HG03460 (cell line): ENCODE results near the gene HCFC1R1.

Experiments used
- ATAC-seq: cut with Tn5 transposase; IDR thresholded peaks from one replicate; pipeline ENCODE4 v1.9.1; 2021; ENCODE audit not compliant: unreplicated experiment

The HCFC1R1 gene

DNA sequence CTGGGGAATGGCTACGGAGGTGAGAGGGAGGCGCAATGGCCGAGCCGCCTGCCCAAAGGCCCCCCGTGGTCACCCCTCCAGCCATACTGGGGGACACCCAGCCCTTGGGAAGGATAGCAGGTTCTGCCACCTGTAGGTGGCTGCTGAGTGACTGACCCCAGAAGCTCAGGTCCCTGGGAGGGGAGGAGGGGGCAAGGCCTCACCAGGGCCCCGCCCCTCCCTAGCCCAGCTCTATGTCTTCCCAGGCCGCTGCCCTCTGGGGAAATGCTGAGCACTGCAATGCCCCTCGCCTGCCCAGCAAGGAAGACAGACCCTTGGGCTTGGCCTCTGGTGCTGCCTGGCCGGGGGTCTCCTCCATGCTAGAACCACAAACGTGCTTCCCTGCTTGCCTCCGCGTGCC lies 22.4 kb downstream of the HCFC1R1 start:
- ATAC-seq = no peak

DNA sequence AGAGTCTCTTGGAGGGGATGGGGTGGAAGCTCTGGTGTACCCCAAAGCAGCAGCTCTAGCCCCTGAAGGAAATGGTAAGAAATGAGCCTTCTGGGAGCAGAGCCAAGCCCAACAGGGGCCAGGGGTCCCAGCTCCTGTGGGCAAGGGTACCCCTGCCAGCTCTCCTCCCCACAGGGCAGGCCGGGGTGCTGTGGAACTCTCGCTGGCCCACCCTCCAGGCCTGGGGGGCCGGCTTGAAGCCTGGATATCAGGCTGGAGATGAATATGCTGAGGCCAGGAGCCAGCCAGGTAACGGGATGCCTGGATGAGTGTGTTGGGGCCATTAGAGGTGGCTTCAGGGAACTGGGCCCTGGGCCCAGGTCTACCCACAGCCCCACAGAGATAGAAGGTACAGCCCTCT lies 23.2 kb downstream of the HCFC1R1 start:
- ATAC-seq = no peak

DNA sequence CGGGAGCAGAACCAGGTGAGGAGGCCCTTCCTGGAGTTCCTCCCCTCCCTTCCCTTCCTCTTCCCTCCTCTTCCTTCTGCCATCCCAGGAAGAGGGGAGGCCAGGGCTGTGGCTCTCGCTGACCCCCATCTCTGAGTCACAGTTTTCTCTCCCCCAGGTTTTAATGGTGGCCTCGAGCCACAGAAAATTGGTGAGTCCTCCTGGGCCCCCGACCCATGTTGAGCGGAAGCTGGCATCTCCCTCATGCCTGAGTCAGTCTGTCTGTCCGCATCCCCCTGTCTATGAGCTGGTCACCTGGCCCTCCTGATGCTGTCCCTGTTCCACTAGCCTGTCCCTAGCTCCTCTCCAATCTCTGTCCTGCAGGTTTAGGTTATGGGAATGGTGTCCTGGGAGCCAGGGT lies 23.8 kb downstream of the HCFC1R1 start:
- ATAC-seq = no peak

DNA sequence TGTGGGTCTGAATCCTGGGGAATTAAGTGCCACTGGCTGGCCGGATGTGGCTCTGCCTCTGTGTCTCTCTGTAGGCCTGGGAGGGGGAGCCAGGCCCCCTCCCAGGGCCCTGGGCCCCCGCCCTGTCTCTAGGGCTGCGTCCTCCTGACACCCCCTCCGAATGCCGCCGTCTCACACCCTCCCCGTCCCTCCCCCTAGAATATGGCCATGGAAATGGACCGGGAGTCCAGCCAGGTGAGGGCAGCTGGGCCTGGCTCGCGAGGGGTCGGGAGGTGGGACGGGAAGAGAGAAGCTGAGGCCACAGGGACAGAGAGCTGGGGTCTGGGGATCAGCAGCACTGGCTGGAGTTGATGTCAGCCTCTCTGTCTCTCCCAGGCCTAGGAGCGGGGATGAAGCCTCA lies 27.4 kb downstream of the HCFC1R1 start:
- ATAC-seq = no peak

- no peak for ATAC-seq
Measured at GRCh38 chr16:2992383-2993081, 31.2 kb downstream of the HCFC1R1 start.

- ATAC-seq = no peak
Measured at GRCh38 chr16:2991566-2992261, 32.0 kb downstream of the HCFC1R1 start.

- no peak for ATAC-seq
Measured at GRCh38 chr16:2990891-2991290, 32.9 kb downstream of the HCFC1R1 start.

GRCh38 chr16:2988590-2989099 lies 35.1 kb downstream of the HCFC1R1 start:
- no peak for ATAC-seq

- no peak for ATAC-seq
Measured at GRCh38 chr16:2987833-2988232, 35.9 kb downstream of the HCFC1R1 start.

DNA sequence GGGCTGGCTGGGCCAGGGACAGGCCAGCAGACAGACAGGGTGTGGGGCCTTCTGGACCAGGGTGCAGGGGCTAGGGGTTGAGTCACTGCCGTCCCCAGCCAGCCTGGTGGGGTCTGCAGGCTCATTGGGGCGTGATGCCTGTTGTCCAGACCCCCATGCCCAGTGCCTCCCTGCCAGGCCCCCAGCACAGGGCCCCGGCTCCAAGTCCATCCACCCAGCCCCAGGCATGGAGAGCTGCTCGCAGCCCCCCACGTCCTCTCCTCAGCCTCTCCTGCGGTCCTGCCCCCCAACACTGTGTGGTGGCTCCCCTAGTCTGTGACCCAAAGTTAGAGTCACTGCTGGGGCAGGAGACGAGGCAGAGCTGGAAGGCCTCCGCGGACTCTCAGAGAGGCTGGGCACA lies 36.5 kb downstream of the HCFC1R1 start:
- no peak for ATAC-seq

DNA sequence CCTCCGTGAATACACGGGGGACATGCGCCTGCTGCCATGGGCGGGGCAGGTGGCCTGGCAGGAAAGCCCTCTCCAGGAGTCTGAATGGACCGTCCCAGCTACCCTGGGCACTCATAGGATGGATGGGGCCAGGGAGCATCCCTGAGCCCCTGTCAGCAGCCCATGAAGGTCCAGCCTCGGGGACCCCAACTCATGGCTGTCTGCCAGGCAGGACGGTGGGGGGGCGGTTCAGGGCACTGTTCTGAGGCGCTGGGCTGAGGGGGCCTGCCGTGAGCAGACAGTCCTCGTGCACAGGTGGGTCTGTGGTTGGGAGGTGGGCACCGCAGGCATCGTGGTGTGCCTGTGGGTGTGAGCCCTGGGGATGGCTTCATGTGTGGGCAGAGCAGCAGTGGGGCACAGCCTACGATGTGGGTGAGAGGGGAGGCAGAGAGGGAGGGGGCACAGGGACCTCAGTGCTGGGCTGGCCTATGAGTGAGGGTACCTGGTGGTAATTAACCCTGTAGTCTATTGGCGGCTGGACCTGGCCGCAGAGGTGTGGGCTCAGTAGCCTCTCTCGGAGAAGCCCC lies 37.0 kb downstream of the HCFC1R1 start:
- ATAC-seq = no peak

DNA sequence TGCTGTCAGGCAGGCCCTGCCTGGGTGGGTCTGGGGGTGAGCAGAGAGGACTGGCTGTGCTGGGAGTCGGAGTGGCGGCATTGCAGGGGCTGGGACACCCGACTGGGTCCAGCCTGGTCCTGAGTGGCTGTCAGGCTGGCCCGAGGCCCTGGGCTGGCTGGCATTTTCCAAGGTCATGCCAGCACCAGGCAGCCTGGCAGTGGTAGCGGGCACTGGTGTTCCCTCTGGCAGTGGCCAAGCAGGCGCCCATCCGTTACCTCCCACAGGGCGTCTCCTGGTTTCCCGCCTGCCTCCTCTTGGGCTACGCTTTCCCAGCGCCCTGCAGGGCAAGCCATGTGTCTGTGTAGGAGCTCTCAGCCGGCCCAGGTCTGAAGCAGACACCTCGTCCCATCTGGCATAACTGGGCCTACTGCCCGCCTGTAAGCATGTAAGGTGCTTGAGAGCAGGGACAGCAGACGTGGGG lies 37.8 kb downstream of the HCFC1R1 start:
- no peak for ATAC-seq

GRCh38 chr16:2985462-2985861 lies 38.3 kb downstream of the HCFC1R1 start:
- no peak for ATAC-seq

DNA sequence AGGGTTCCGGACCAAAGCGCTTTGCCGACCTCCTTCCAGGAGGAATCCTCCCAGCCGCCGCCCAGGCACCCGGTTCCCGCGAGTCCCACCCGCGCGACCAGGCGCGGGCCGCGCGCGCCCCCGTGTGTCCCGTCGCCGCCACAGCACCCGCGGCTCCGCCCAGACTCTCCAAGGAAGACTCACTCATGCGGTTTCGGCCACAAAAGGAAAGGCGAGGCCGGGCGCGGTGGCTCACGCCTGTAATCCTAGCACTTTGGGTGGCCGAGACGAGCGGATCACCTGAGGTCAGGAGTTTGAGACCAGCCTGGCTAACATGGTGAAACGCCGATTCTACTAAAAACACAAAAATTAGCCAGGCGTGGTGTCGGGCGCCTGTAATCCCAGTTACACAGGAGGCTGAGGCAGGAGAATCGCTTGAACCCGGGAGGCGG lies 40.0 kb downstream of the HCFC1R1 start:
- ATAC-seq = no peak

DNA sequence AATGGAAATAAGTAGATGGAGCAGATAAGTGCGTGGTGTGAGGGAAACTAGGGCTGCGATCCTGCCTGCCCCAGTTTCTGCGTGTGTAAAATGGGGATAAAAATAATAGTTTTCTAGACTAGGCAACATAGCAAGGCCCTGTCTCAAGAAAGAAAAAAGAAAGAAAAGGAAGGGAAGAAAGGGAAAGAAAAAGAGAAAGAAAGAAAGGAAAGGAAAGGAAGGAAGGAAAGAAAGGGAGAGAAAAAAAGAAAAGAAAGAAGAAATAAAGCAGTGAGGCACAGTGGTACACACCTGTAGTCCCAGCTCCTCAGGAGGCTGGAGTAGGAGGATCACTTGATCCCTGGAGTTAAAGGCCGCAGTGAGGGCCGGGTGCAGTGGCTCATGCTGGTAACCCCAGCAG lies 41.3 kb downstream of the HCFC1R1 start:
- ATAC-seq = no peak

- ATAC-seq = no peak
Measured at GRCh38 chr16:2981899-2982250, 41.9 kb downstream of the HCFC1R1 start.

GRCh38 chr16:2981177-2981898 lies 42.4 kb downstream of the HCFC1R1 start:
- ATAC-seq = no peak

GRCh38 chr16:2980227-2981176 lies 43.2 kb downstream of the HCFC1R1 start, which contains the start of gene PKMYT1:
PKMYT1 (minus strand) TSS chr16:2980446; CDS start chr16:2979657, 789 bp downstream.
- peak; percentile 69 for ATAC-seq

DNA sequence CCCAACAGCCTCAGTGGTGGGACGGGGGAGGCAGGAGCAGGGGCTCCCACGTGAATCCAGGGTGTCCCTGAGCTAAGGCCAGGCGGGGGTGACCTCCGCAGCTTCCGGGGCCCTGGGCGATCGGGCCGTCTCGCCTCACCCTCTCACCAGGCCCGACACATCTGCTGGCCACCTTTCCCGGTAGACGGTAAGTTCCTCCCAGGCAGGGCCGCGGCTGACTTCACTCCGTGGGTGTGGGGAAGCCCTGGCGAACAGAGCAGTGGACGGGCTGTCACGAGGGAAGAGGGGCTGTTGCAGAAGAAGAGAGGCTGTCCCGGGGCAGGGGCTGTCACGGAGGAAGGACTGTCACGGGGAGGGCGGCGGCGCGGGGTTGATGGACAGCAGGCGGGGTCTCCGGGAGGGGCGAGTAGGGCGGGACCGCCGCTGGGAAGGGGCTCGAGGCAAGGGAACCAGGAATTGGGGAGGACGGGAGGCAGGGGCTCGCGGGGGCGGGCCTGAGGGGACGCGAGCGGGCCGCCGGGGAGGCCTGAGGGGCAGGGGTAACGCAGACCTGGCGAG lies 44.0 kb downstream of the HCFC1R1 start:
- peak; percentile 12 for ATAC-seq

DNA sequence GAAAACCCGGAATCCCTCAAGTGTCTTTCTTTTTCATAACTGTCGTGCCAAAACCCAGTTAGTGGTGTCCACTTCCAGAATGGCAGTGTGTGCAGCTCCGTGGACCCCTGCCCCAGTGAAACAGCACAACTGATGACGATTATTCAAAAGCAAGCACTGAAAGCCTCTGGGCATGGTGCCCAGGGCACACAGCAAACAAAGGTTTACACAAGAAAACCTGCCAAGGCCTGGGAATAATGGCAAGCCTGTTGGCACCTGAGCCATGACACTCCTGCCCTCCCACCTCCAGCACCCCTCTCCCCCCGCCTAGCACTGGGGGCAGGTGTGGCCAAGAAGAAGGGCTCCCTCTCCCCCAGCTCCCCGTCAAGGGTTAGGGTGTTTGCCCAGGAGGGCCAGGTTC lies 46.3 kb downstream of the HCFC1R1 start:
- ATAC-seq = no peak
